GM21786 (cell line): ENCODE measurements around the gene PCNX1.

ENCODE experiments used
- ATAC-seq: cut with Tn5 transposase; IDR thresholded peaks from one replicate; pipeline ENCODE4 v1.9.1; 2021; ENCODE audit not compliant: unreplicated experiment

The PCNX1 gene

GRCh38 chr14:70955543-70956480, 48.6 kb downstream of the PCNX1 start:
- ATAC-seq = no peak

DNA sequence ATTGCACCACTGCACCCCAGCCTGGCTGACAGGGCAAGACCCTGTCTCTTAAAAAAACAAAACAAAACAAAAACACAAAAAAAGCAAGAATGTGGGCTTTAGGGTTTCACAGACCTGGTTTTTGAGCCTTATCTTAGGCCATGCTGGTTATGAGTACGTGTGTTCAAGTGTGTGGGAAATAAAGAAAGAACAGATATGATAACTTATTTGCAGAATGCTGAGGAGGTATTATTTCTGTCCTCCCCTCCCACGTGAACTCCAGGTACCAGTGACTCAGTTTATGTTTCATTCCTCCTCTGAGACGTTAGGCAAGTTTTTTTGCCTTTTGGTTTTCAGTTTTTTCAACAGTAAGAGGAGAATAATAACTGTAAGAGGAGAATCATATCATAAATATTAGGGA, 49.3 kb downstream of the PCNX1 start:
- no peak for ATAC-seq

- no peak for ATAC-seq
These were observed 50.5 kb downstream of the PCNX1 start for GRCh38 chr14:70957710-70958109.

- ATAC-seq = no peak
These were observed 55.7 kb downstream of the PCNX1 start for GRCh38 chr14:70962935-70963334.

DNA sequence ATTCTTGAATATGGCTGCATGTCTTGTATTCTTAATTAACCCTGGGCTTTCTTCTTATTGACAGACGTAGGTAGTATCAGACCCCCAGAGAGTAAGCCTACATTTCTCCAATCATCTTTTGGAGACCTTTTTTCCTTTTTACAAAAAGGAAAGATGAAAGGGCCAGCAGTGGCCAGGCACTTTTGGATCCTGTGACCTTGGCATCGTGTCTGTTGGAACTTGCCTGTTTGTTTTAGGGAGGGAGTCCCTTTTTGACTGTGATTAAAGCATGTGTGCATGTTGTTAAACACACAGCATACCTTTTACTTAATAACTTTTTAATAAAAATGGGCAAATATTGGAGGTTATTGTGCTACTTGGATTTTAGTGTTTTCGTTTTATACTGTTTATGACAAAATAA, 57.2 kb downstream of the PCNX1 start:
- no peak for ATAC-seq

DNA sequence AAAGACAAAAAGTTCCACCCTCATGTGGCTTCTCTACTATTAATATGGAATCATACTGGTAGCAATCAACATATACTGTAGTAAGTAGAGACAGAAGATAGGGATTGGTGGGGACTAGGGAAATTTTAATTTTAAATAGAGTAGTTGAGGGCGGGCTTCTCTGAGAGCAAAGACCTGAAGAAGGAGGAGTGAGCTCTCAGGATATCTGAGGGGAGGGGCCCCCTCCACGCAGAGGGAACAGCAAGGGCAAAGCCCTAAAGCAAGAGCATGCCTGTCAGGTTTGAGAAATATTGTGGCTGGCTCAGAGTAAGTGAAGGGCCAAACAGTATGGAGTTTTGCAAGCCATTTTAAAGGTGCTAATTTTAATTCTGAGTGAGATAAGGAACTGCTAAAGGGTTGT, 64.3 kb downstream of the PCNX1 start:
- ATAC-seq = no peak

GRCh38 chr14:70972107-70972976, 65.1 kb downstream of the PCNX1 start:
- ATAC-seq = no peak

DNA sequence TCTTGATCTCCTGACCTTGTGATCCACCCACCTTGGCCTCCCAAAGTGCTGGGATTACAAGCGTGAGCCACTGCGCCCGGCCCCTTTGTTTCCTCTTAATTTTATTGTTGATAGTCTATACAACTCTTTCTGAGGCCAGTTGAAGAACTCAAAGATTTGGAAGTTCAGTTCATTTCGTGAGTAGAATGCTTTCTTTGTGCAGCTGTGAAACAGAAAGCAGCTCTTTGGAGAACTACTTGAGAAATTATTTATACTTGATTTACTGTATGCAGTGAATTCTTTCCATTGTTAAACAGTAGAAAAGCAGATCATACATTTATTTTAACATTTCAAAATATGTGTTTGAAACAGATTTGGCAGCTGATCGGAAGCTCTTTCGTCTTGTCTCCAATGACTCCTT, 69.3 kb downstream of the PCNX1 start:
- ATAC-seq = no peak

- no peak for ATAC-seq
These were observed 74.0 kb downstream of the PCNX1 start for GRCh38 chr14:70981000-70981952.

- ATAC-seq = no peak
These were observed 74.9 kb downstream of the PCNX1 start for GRCh38 chr14:70982200-70982599.

DNA sequence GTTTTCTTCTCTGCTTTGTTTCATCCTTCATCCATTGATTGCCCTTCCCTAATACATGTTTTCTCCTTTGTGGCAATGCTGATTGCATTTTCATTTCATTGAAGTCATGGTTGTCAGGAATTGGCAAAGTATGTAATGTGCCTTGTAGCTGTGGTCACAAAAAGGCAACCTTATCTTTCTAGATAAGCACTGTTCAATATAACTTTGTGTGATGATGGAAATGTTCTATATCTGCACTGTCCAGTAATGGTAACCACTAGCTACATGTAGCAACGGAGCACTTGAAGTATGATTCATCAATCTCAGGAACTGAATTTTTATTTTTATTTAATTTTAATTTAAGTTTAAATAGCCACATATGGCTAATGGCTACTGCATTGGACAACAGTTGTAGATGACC, 79.8 kb downstream of the PCNX1 start:
- ATAC-seq = no peak

DNA sequence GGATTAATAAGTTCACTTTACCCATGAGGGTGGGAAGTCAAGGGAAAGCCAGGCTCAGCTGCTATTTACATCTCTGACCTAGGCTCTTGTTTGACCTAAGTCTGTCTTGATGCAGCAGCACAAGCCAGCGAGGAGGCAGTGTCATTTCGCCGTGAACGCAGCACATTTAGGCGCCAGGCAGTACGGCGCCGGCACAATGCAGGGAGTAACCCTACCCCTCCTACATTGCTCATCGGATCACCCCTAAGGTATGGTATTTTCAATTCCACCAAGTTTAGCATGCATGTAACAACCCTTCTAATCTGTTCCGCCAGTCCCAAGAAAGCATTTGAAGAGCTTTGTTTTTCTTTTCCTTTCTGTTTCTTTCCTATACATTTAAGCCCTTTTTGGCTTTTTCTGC, 81.2 kb downstream of the PCNX1 start:
- ATAC-seq = no peak

GRCh38 chr14:70993931-70994330, 86.7 kb downstream of the PCNX1 start:
- ATAC-seq = no peak

DNA sequence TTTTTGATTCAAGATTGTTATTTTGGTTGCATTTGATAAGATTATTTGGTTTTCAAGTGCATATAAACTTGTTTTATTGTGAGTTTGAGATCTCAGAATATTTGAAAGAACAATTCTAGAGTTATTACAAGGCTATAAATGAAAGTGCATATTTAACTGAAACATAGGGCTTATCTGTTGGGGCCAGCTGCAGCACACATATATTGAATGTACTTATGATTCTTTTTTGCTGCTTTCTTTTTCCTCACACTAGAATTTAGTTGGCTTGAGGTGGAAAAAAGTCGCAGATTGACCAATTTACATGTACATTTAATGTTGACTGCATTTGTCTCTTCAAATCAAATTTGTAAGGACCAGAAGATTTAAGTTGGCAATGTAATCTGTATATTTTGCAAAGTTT, 88.0 kb downstream of the PCNX1 start:
- ATAC-seq = no peak

GRCh38 chr14:70995671-70996070, 88.4 kb downstream of the PCNX1 start:
- no peak for ATAC-seq

- ATAC-seq = no peak
These were observed 91.9 kb downstream of the PCNX1 start for GRCh38 chr14:70999117-70999516.

GRCh38 chr14:71000091-71000490, 92.8 kb downstream of the PCNX1 start:
- ATAC-seq = no peak

- no peak for ATAC-seq
These were observed 94.5 kb downstream of the PCNX1 start for GRCh38 chr14:71001742-71002141.

DNA sequence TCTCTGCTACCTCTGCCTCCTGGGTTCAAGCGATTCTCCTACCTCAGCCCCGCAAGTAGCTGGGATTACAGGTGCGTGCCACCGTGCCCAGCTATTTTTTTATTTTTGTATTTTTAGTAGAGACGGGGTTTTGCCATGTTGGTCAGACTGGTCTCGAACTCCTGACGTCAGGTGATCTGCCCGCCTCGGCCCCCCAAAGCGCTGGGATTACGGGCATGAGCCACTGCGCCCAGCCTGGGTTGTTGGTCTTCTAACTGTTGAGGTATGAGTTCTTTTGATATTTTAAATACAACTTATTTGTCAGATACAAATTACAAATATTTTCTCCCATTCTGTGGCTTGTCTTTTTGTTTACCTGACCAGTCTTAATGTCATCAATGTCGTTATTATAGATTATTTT, 95.9 kb downstream of the PCNX1 start:
- no peak for ATAC-seq

DNA sequence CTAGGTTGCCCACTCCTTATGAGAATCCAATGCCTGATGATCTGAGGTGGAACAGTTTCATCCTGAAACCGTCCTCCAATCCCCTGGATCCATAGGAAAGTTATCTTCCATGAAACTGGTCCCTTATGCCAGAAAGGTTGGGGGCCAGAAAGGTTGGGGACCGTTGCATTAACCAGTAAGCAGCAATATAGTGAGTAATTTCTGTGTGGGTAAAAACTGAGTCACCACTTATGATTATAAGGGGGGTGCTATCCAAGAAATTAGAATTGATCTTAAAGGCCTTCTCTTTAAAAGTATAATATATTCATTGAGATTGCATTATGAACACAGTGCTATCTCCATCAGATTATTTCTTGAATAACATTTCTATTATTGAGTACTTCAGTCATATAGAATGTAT, 97.2 kb downstream of the PCNX1 start:
- ATAC-seq = no peak

DNA sequence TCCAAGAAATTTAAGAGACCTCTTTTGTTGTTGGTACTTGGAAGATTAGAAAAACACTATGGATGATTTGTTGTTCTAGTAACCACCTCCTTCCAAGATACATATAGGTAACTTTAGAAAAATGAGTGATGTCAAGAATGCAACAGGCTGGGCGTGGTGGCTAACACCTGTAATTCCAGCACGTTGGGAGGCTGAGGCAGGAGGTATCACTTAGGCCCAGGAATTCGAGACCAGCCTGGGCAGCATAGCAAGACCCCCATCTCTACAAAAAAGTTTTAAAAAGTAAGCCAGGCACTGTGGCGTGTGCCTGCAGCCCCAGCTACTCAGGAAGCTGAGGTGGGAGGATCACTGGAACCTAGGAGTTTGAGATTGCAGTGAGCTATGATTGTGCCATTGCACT, 97.8 kb downstream of the PCNX1 start:
- no peak for ATAC-seq
